AG09309 (cell line): ENCODE results near the gene COPB1.
A peak's percentile ranks its signal among the peaks of the same experiment; 100 is the strongest.

Experiments used
- DNase-seq: peaks from one replicate; pipeline ENCODE4 v3.0.0-alpha.2; 2010; ENCODE audit warnings: low read depth
- H3K4me3 ChIP-seq: 2 replicates; pipeline ENCODE4 v1.5.1; 2011; ENCODE audit warnings: mild to moderate bottlenecking, low read depth, low read length, moderate library complexity; ENCODE audit not compliant: control insufficient read depth
- TF ChIP-seq, protein P1 (sequence below): IDR thresholded peaks from 2 replicates; pipeline ENCODE4 v1.5.1; 2011; ENCODE audit warnings: mild to moderate bottlenecking, low read depth, low read length, inconsistent platforms; ENCODE audit not compliant: insufficient read depth, control insufficient read depth; ENCODE audit errors: missing control alignments

Gene COPB1

DNA sequence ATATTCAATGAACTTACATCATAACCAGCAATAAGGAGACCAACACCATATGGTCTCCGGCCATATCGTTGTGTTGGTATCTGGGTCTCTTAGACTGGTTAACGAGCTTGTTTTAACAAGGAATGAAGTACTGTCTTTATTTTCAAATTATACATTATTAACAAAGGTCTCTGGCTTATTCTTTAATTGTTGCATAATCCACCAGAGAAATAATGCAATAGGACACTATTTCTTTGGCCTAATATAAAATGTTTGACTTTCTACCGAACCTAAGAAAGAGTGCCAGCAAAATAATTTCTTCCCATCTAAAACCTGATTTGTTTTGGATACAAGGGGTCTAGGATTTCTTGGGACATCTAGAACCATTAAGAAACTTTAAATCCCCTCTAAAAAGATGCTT is 14.2 kb upstream of the COPB1 start:
- TF ChIP-seq, protein P1, sequence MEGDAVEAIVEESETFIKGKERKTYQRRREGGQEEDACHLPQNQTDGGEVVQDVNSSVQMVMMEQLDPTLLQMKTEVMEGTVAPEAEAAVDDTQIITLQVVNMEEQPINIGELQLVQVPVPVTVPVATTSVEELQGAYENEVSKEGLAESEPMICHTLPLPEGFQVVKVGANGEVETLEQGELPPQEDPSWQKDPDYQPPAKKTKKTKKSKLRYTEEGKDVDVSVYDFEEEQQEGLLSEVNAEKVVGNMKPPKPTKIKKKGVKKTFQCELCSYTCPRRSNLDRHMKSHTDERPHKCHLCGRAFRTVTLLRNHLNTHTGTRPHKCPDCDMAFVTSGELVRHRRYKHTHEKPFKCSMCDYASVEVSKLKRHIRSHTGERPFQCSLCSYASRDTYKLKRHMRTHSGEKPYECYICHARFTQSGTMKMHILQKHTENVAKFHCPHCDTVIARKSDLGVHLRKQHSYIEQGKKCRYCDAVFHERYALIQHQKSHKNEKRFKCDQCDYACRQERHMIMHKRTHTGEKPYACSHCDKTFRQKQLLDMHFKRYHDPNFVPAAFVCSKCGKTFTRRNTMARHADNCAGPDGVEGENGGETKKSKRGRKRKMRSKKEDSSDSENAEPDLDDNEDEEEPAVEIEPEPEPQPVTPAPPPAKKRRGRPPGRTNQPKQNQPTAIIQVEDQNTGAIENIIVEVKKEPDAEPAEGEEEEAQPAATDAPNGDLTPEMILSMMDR, result no peak
- no peak overlapping the region for H3K4me3 ChIP-seq
- DNase-seq, result no peak

DNA sequence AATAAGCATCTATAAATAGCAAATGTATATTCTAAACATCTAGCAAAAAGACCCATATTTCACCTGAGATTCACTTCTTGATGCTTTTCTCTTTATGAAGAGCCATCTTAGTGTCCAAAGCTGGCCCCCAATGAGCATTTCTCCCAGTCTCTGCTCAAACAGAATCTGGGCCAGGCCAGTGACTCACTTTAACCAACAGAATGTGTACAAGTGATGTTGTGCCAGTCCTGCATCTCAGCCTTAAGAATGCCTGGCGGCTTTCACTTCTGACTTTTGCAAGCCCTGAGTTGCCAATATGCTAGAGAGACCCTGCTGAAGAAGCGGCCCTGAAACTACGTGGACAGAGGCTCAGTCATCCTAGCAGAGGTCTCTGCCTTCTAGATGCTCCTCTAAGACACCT is 6.9 kb upstream of the COPB1 start:
- DNase-seq, result no peak
- TF ChIP-seq, protein P1, result no peak
- H3K4me3 ChIP-seq, result no peak overlapping the region

DNA sequence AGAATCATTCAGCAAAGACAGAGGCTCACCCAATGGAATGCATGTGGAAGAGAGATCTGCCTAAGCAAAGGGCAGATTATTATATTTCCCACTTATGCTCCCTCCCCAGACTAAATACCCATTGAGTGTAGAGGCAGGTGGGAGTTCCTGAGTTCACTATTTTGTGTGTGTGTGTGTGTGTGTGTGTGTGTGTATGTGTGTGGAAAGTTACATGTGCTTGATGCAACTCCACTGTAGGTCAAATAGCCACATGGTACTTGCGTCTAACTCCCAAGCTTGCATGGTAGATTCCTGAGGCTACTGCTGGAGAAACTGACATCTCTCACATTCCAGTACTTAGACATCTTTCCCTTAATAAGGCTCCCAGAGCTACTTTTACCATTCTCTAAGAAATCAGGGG is 3.4 kb upstream of the COPB1 start:
- TF ChIP-seq, protein P1, result no peak
- no peak overlapping the region for H3K4me3 ChIP-seq
- DNase-seq, result no peak

DNA sequence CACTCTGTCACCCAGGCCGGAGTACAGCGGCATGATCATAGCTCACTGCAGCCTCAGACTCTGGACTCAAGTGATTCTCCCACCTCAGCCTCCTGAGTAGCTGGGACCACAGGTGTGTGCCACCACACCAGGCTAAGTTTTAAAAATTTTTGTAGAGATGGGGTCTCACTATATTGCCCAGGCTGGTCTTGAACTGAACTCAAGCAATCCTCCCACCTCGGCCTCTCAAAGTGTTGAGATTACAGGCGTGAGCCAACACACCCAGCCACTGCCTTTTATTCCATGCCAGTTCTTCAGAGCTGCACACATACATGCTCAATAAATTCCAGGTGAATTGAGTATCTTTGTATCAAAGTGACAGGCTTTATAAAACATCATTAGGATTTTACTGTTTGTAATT is 2.4 kb upstream of the COPB1 start:
- H3K4me3 ChIP-seq, result no peak overlapping the region
- DNase-seq, result no peak
- TF ChIP-seq, protein P1, result no peak

DNA sequence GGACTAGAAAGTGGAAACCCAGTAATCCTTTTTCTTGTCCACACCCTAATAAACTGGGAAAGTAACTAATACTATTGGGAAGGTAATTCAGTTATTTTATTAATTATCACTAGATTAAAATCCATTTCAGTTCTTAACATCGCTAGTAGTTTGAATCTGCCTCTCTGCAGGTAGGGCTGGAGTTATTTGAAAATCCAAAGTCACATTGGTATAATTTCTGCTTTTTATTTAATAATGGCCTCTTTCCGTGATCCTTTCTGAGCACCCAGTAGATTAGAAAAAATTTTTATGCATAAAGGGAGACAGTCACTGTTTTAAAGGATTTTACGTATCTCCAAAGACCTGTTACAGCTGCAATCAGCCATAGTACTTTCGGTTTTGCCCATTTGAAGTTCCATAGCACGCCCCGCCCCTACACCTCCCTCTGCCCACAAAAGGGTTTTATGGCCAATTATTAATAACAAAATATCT is 605 bp upstream of the COPB1 start:
- no peak for DNase-seq
- H3K4me3 ChIP-seq, result peak overlapping the region; percentile 70
- TF ChIP-seq, protein P1, result no peak

DNA sequence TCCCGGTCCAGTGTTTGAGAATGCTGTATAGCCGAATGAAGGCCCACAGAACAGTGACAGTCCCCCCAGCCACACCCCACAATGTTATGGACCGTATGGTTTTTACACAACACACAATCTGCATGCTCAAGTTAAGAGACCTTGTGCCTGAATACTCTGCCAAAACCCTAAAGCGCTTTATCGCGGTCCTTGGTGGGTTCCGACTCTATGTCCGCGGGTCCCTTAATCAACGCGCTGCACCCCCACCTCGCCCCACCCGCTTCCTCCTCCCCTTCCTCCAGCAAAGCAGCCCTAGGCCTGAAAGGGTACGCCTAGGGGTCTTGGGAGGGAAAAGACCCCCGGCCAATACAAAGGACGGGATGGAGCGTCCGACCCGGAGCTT is 442 bp downstream of the COPB1 start:
- H3K4me3 ChIP-seq, result peak overlapping the region; percentile 70
- no peak for DNase-seq
- TF ChIP-seq, protein P1, result no peak

DNA sequence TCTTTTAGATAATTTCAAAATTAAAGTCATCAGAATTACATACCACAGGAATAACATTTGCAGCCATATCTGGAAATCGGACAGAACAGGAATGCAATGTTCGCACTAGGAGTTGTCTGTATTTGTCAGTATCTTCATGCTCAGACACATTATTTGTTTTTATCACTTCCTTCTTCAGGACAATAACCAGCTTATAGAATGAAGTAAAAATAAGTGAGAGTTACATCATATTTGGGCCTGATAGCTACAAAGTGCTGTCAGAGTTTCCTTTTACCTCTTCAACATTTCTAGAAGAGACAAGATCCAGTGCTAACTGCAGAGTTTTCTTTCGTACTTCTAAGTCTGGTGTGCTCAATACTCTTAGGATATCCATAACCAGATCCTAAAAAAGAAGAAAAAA is 18.9 kb downstream of the COPB1 start:
- TF ChIP-seq, protein P1, result no peak
- no peak for DNase-seq
- H3K4me3 ChIP-seq, result no peak overlapping the region
